VCaP (cell line): ENCODE measurements around the gene KRT36.

Experiments
- H3K27ac ChIP-seq: fragments of 450-650 bp; 2 replicates; pipeline ENCODE4 v1.5.1; 2017
- TF ChIP-seq, protein P1 (sequence below): fragments of 450-650 bp; conservative IDR thresholded peaks from 2 replicates; pipeline ENCODE4 v1.5.1; 2017; ENCODE audit warnings: mild to moderate bottlenecking, moderate library complexity

The KRT36 gene

DNA sequence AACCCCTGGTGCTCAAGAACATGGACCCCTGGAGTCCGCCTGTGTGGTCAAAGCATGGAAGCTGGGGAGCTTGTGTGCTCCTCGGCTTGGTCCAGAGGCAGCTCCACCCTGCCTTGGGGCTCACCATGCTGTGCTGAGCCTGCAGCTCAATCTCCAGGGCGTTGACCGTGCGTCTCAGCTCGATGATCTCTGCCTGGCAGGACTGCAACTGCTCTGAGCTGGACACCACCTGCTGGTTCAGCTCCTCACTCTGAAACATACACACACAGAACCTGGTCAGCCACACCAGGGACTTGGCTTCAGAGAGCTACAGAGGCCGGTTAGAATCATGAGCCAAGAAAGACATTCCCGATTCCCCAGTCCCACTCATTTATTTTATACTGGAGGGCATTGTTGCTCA, 11.5 kb downstream of the KRT36 start:
- TF ChIP-seq, protein P1, sequence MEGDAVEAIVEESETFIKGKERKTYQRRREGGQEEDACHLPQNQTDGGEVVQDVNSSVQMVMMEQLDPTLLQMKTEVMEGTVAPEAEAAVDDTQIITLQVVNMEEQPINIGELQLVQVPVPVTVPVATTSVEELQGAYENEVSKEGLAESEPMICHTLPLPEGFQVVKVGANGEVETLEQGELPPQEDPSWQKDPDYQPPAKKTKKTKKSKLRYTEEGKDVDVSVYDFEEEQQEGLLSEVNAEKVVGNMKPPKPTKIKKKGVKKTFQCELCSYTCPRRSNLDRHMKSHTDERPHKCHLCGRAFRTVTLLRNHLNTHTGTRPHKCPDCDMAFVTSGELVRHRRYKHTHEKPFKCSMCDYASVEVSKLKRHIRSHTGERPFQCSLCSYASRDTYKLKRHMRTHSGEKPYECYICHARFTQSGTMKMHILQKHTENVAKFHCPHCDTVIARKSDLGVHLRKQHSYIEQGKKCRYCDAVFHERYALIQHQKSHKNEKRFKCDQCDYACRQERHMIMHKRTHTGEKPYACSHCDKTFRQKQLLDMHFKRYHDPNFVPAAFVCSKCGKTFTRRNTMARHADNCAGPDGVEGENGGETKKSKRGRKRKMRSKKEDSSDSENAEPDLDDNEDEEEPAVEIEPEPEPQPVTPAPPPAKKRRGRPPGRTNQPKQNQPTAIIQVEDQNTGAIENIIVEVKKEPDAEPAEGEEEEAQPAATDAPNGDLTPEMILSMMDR = no peak

GRCh38 chr17:41476866-41477815, 12.6 kb downstream of the KRT36 start:
- TF ChIP-seq, protein P1 = no peak
- H3K27ac ChIP-seq = no peak overlapping the region

More for the DNA sequence above, 11.5 kb downstream of the KRT36 start:
- no peak overlapping the region for H3K27ac ChIP-seq

DNA sequence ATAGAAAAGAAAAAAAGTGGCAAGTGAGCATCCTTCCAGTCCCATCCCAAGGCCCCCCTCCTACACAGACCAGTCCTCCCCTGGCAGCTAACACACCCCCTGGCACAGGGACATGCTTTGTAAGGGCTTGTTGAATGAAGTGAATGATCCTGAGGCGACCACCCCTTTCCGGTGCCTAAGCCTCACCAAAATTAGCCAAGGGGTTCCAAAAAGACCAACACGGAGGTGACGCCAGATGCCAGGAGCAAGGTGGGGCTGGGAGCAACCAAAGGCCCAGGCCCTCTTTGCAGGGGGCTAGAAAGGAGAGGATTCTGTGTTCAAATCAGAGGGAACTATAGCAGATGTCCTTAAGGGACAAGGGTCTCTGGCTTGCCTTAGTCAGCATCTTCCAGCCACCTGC, 14.3 kb downstream of the KRT36 start:
- H3K27ac ChIP-seq = no peak overlapping the region
- TF ChIP-seq, protein P1 = no peak

- TF ChIP-seq, protein P1 = no peak
- no peak overlapping the region for H3K27ac ChIP-seq
Observed at GRCh38 chr17:41474863-41475262, 14.8 kb downstream of the KRT36 start.

- TF ChIP-seq, protein P1 = no peak
- no peak overlapping the region for H3K27ac ChIP-seq
Observed at GRCh38 chr17:41468346-41468745, 21.4 kb downstream of the KRT36 start.

DNA sequence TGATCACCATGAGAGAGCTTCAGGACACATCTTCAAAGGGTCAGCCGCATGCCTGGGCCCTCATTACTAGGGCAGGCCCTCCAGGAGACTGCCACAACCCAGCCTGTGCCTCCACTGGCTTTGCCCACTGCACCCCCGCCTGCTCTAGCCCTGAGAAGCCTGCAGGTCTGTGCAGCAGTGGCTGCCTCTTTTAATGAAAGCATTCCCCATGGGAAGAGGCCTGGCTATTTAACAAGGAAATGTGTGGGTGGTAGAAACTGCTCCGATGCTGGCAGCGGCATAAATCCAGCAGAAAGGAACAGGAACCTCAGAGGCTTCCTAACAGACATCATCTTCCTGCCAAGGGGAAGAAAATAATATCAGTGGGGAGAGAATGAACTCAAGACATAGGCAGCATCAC, 22.1 kb downstream of the KRT36 start:
- H3K27ac ChIP-seq = no peak overlapping the region
- TF ChIP-seq, protein P1 = no peak

DNA sequence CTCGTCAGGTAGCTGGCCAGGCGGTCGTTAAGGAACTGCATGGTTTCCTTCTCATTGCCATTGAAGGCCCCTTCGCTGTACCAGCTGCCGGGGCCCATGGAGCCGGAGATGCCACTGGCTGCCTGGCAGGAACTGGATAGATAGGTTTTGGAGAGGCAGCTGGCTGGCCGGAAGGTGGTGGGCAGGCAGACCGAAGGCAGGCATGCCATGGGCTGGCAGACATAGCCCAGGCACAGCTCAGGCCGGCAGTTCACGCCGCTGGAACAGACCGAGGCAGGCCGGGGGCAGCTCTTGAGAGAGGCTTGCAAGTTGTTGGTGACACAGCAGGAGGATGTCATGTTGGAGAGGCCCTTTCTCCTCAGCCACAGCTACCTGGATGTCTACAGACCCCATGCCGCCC, 22.7 kb downstream of the KRT36 start, which contains the start of gene KRT32:
TSS of gene KRT32 (minus strand) at position 399 of the 400 bp plus-strand sequence. CDS start at position 338, 61 bp downstream.
- TF ChIP-seq, protein P1 = no peak
- H3K27ac ChIP-seq = no peak within 1 kb of the TSS
